ENCODE results near the gene SLC12A9.

SLC12A9 gene

GRCh38 chr7:100886936-100887515 is 34.5 kb downstream of the SLC12A9 start:
- no peak for TF ChIP-seq CTCF (IDR thresholded peaks at IDR 0.05; ENCODE audit: insufficient read depth, low read length, missing control alignments)
- H3K4me3 ChIP-seq (ENCODE audit: low read depth, low read length) = no peak overlapping the region
- ChIA-PET CTCF (interaction anchor here (0.6 to 3.0 kb wide), 7 partner anchors 9 to 190 kb away, joined by 3 to 8 read pairs (median 4); partner anchors contain the start of genes EPO, POP7 and SRRT), POLR2A (interaction anchor here (1.4 to 4.3 kb wide), 2 partner anchors 9 to 12 kb away, joined by 3 to 40 read pairs; partner anchors contain the start of gene SRRT)
- no peak for DNase-seq (ENCODE audit: low read depth, low spot score)

- CTCF ChIA-PET = interaction anchor here (0.9 to 3.0 kb wide), 8 partner anchors 10 to 190 kb away, joined by 3 to 17 read pairs (median 4); partner anchors contain the start of genes POP7 and SRRT
- H3K4me3 ChIP-seq (ENCODE audit: low read depth, low read length) = peak overlapping the region; percentile 78
- POLR2A ChIA-PET = interaction anchor here (4.3 kb wide), 1 partner anchor 12 kb away, joined by 40 read pairs; the partner anchor contains the start of gene SRRT
- TF ChIP-seq CTCF (IDR thresholded peaks at IDR 0.05; ENCODE audit: insufficient read depth, low read length, missing control alignments) = no peak
- DNase-seq (ENCODE audit: low read depth, low spot score) = no peak
Measured at GRCh38 chr7:100887516-100888290, 35.2 kb downstream of the SLC12A9 start.

GRCh38 chr7:100888291-100888987 is 35.9 kb downstream of the SLC12A9 start:
- TF ChIP-seq CTCF (IDR thresholded peaks at IDR 0.05; ENCODE audit: insufficient read depth, low read length, missing control alignments) = no peak
- peak overlapping the region; percentile 78 for H3K4me3 ChIP-seq (ENCODE audit: low read depth, low read length)
- no peak for DNase-seq (ENCODE audit: low read depth, low spot score)
- CTCF ChIA-PET = interaction anchor here (0.9 to 3.0 kb wide), 5 partner anchors 10 to 189 kb away, joined by 3 to 17 read pairs (median 8); partner anchors contain the start of genes POP7 and SRRT
- POLR2A ChIA-PET = interaction anchor here (1.9 to 4.3 kb wide), 2 partner anchors 13 kb away, joined by 27 to 40 read pairs; partner anchors contain the start of gene SRRT

GRCh38 chr7:100888988-100889750 is 36.7 kb downstream of the SLC12A9 start, which contains the start of gene UFSP1:
UFSP1 (minus strand) TSS chr7:100889715; CDS start chr7:100889271, 444 bp downstream.
- CTCF ChIA-PET = interaction anchor here (1.0 to 3.0 kb wide), 12 partner anchors 10 to 355 kb away, joined by 3 to 21 read pairs (median 4); partner anchors contain the start of genes POP7 and SRRT
- DNase-seq (ENCODE audit: low read depth, low spot score) = no peak
- TF ChIP-seq CTCF (IDR thresholded peaks at IDR 0.05; ENCODE audit: insufficient read depth, low read length, missing control alignments) = no peak
- POLR2A ChIA-PET = interaction anchor here (0.5 to 1.9 kb wide), 19 partner anchors 11 to 461 kb away, joined by 3 to 27 read pairs (median 3); partner anchors contain the start of genes POP7, SERPINE1, SRRT and ZCWPW1
- peak within 1 kb of the TSS; percentile 78 for H3K4me3 ChIP-seq (ENCODE audit: low read depth, low read length)

- no peak for TF ChIP-seq CTCF (IDR thresholded peaks at IDR 0.05; ENCODE audit: insufficient read depth, low read length, missing control alignments)
- POLR2A ChIA-PET = interaction anchor here (1.0 to 1.9 kb wide), 3 partner anchors 16 to 236 kb away, joined by 3 to 27 read pairs (median 3); partner anchors contain the start of genes SERPINE1 and SRRT
- DNase-seq (ENCODE audit: low read depth, low spot score) = no peak
- H3K4me3 ChIP-seq (ENCODE audit: low read depth, low read length) = peak overlapping the region; percentile 63
- CTCF ChIA-PET = interaction anchor here (0.7 to 3.0 kb wide), 10 partner anchors 8 to 353 kb away, joined by 3 to 21 read pairs (median 4); partner anchors contain the start of genes EPO, POP7, SLC12A9 and SRRT
Measured at GRCh38 chr7:100890653-100891567, 38.4 kb downstream of the SLC12A9 start.
